HG02943 (cell line): ENCODE data around the gene ANTKMT.
"Not testable (repeated sequence)": the region's sequence is repeated elsewhere in the genome, so short reads cannot be mapped to it uniquely, and the experiment has no call there.

Experiments used
- ATAC-seq: cut with Tn5 transposase; IDR thresholded peaks from one replicate; pipeline ENCODE4 v1.9.1; 2021; ENCODE audit warnings: mild to moderate bottlenecking, low read depth, moderate library complexity; ENCODE audit not compliant: unreplicated experiment

ANTKMT gene

GRCh38 chr16:712740-713250 is 8.2 kb upstream of the ANTKMT start:
- ATAC-seq = not testable (repeated sequence)

GRCh38 chr16:714079-714478 is 6.9 kb upstream of the ANTKMT start:
- no peak for ATAC-seq

- no peak for ATAC-seq
These were observed 6.1 kb upstream of the ANTKMT start, which contains the start of gene METRN for GRCh38 chr16:714558-715476. METRN (plus strand) TSS chr16:715118; CDS start chr16:715290, 172 bp downstream.

GRCh38 chr16:715477-716199 is 5.3 kb upstream of the ANTKMT start:
- ATAC-seq = no peak

GRCh38 chr16:716200-716568 is 4.8 kb upstream of the ANTKMT start:
- no peak for ATAC-seq

GRCh38 chr16:716768-717325 is 4.1 kb upstream of the ANTKMT start:
- ATAC-seq = no peak

- ATAC-seq = no peak
These were observed 3.3 kb upstream of the ANTKMT start for GRCh38 chr16:717450-718245.

GRCh38 chr16:718389-718788 is 2.6 kb upstream of the ANTKMT start:
- ATAC-seq = no peak

GRCh38 chr16:718922-719321 is 2.0 kb upstream of the ANTKMT start:
- no peak for ATAC-seq

GRCh38 chr16:719815-720446 is 1.0 kb upstream of the ANTKMT start:
- peak; percentile 5 for ATAC-seq

- ATAC-seq = peak; percentile 19
These were observed 428 bp upstream of the ANTKMT start for GRCh38 chr16:720447-720989.

GRCh38 chr16:721765-722540 is 1.0 kb downstream of the ANTKMT start:
- no peak for ATAC-seq

- no peak for ATAC-seq
These were observed 2.1 kb downstream of the ANTKMT start for GRCh38 chr16:722835-723633.

- ATAC-seq = no peak
These were observed 2.7 kb downstream of the ANTKMT start for GRCh38 chr16:723695-724094.

GRCh38 chr16:724188-725040 is 3.5 kb downstream of the ANTKMT start:
- no peak for ATAC-seq

- no peak for ATAC-seq
These were observed 4.1 kb downstream of the ANTKMT start for GRCh38 chr16:725041-725376.

GRCh38 chr16:725463-726187 is 4.7 kb downstream of the ANTKMT start:
- no peak for ATAC-seq
